Measurements from ENCODE around the gene RNU1-4.
"Not testable (repeated sequence)": the region's sequence is repeated elsewhere in the genome, so short reads cannot be mapped to it uniquely, and the experiment has no call there.

RNU1-4 gene

DNA sequence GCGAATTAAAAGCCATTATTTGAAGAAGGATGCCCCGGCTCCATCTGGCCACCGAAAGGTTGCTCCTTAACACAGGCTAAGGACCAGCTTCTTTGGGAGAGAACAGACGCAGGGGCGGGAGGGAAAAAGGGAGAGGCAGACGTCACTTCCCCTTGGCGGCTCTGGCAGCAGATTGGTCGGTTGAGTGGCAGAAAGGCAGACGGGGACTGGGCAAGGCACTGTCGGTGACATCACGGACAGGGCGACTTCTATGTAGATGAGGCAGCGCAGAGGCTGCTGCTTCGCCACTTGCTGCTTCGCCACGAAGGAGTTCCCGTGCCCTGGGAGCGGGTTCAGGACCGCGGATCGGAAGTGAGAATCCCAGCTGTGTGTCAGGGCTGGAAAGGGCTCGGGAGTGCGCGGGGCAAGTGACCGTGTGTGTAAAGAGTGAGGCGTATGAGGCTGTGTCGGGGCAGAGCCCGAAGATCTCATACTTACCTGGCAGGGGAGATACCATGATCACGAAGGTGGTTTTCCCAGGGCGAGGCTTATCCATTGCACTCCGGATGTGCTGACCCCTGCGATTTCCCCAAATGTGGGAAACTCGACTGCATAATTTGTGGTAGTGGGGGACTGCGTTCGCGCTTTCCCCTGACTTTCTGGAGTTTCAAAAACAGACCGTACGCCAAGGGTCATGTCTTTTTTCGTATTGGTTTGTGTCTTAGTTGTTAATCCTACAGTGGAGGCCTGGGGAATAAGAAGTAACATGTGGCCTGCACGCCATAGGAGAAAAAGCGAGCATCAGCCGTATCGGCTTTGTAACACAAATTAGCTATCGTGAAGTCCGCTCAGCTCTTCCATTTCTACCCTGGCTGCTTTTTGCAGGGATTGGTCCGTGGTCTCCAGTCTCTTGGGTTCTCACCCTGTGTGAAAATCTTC lies at the start of gene RNU1-4:
TSS of gene RNU1-4 (plus strand) at position 470 of the 918 bp plus-strand sequence.
- DNase-seq (ENCODE audit: low read depth in 2 of 2): not testable (repeated sequence)

DNA sequence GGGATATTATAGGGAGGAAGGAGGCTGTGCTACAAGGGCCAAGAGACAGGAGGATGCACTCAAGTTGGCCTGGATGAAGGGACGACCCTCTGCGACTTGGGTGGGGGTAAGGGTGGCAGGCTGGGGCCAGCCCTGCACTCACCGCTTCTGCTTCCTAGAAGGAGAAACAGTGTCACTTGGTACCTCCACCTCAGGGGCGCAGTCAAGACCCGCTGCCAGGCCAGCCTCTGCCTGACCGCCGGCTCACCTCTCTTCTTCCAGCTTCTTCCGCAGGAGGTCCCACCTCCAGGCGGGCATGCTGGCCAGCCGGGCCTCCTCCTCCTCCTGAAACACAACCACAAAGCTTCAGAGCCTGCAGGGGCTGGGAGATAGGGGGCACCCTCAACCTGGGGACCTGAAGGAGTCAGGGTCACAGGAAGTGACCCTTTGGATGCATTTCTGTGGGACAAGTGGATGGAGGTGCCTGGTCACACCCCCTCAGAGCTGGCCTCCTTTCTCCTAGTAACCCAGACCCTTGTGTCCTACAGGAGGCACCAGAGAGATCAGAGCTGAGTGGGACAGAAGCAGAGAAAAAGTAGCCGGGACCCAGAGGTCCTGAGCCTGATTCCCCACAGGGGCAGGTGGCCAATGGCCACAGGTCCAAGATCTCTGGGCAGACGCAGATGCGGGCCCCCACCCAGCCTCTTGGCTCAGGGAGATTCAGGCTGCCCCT lies 49.2 kb upstream of the RNU1-4 start:
- DNase-seq (ENCODE audit: low read depth in 2 of 2): not testable (repeated sequence)

DNA sequence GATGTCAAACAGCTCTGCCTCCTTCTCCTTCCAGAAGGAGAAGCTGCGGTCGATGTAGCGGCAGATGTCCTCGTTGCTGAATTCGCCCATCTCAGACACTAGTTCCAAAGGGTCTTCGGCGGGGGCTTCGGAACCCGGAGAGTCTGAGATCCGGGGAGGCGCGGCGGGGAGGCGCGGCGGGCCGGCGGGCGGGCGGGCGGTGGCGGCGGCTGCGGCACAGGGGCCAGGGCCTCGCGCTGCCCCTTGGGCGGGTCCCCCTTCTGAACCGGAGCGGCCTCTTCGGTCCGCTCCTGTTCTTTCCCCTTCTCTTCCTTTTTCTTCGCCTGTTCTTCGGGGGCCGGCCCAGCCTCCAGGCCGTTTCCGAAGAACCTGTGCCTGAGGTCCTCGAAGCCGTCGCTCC lies 48.0 kb upstream of the RNU1-4 start:
- not testable (repeated sequence) for DNase-seq (ENCODE audit: low read depth in 2 of 2)

DNA sequence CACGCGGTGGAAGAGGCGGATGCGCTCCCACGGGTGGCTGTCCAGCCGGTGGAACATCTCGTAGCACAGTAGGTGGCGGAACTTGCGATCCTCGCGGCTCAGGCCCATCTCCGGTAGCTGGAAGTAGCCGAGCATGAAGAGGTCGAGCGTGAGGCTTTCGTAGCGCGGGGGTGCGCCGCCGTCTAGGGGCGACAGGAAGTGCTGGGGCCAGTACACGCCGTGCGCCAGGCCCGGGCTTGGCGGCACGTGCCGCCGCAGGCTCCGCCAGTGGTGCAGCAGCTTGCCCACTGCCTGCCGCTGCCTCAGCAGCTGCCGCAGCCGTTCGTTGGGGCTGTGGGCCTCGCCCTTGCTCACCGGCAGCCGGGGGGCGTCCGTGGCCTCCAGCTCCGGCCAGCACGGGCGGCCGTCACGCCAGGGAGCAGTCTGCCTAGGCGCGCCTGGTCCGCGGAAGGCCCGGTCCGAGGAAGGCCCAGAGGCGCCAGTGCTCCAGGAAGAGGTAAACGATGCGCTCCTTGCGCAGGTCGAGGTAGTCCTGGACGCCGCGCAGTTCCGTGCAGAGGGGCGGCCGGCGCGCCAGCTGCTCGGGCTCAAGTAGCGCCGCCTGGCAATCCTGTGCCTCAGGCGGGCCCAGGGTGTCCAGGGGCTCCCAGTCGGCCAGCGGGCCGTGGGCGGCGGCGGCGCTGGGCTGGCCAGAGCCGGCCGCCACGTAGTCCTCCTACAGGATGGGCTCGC lies 47.4 kb upstream of the RNU1-4 start:
- DNase-seq (ENCODE audit: low read depth in 2 of 2): not testable (repeated sequence)

DNA sequence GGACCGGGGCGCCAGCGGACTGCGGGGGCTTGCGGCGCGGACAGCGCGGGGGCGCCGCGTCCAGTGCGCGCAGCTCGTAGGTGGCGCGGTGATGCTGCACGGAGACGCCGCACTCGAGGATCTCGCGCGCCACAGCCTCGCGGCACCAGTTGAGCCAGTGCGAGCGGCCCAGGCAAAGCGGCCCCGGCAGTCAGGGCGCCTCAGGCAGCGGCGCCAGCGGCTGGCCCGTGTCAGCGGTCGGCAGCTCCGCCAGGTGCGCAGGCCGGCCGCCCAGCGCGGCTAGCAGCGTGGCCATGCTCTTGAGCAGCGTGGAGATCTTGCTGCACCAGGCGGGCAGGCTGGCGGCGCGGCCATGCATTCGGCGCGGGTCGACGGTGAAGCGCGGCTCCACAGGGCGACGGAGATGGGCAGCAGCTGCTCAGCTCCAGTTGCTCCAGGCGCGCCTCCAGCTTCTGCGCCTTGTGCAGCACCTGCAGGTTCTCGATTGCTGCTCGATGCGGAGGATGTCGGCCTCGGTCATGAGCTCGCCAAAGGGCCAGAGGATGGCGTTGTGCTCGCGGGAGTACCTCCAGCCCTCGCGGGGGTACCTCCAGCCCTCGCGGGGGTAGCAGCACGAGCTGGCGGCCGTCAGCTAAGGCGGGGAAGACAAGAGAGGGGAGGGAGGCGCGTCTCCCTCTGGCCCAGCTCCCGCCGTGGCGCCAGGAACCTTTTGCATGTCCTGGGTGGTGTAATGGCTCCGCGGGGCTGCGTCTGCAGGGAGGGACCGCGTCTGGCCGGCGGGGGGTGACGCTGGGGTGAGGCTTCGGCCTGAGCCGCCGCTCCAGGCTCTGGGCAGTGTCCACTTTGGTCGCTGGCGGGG lies 46.6 kb upstream of the RNU1-4 start:
- DNase-seq (ENCODE audit: low read depth in 2 of 2): not testable (repeated sequence)

DNA sequence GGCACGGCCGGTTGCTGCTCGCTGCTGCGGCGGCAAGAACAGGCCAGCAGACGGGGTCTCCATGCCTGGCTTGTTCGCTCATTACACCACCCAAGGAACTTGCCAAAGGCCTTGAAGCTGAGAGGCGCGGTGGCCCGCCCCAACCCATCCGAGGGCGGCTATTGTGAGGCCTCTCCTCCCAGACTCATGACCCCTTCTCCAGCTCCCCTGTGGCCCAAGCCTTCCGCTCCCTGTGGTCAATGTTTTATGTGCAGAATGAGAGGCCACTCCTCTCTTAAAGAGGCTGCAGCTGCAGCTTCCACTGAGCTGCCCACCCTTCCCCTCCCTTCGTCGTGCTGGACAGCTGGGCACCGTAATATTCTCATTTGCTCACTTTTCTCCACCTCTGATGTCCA lies 46.0 kb upstream of the RNU1-4 start:
- DNase-seq (ENCODE audit: low read depth in 2 of 2): not testable (repeated sequence)

- DNase-seq (ENCODE audit: low read depth in 2 of 2): not testable (repeated sequence)
These were observed 43.7 kb upstream of the RNU1-4 start for GRCh38 chr1:16696507-16697150.

DNA sequence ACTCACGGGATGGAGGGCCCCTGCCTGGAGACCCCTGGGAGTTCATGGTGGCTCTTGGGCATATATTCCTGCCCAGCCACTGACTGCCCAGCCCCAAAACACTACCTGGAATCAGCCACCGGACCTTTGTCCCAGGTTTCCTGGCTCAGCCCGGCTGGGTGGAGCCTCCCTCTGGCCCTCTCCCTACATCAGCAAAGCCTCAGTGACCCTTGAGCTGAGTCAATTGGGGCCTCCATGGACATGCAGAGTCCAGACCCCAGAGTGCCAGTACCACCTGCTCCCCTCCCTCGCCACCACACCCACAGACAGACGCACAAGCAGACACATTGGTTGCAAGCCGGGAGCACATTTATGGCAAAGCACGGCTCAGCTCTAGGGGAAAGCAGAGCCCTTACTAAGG lies 43.2 kb upstream of the RNU1-4 start:
- not testable (repeated sequence) for DNase-seq (ENCODE audit: low read depth in 2 of 2)

DNA sequence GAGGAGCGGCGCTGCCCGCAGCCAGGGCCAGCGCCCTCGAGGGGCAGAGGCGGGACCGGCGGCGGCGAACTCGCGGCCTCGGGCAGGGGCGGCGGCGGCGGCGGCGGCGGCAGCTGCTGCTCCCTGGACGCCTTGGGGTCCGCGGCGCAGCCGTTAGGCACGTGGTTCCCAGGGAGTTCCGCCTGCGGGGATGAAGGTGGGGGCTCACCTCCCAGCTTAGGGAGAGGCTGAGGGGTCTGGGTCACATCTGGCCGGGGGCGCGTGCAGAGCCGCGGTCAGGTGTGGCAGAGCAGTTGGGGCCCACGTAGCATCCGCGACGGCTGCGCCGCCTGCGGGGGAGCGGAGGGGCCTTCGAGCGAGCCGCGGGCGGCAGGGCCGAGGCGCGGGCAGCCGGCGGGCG lies 40.9 kb upstream of the RNU1-4 start:
- DNase-seq (ENCODE audit: low read depth in 2 of 2): not testable (repeated sequence)

GRCh38 chr1:16700138-16700895 lies 40.0 kb upstream of the RNU1-4 start:
- not testable (repeated sequence) for DNase-seq (ENCODE audit: low read depth in 2 of 2)

DNA sequence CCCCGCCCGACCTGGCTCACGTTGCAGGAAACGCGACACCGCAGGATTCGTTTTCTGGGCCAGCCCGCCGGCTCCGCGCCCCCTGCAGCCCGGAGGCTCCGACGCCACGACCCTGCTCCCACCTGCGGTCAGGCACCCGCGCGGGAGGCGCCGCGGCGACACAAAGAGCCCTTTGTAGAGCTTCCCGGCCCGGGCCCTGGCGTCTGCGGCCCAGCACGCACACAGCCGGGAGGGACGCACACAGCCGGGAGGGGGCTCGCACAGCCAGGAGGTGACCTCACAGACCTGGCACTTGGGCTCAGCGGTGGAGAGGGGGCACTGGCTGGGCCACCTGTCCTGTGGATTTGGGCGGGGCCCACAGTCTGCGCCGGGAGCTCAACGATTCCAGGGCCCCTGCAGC lies 39.1 kb upstream of the RNU1-4 start:
- DNase-seq (ENCODE audit: low read depth in 2 of 2): not testable (repeated sequence)

DNA sequence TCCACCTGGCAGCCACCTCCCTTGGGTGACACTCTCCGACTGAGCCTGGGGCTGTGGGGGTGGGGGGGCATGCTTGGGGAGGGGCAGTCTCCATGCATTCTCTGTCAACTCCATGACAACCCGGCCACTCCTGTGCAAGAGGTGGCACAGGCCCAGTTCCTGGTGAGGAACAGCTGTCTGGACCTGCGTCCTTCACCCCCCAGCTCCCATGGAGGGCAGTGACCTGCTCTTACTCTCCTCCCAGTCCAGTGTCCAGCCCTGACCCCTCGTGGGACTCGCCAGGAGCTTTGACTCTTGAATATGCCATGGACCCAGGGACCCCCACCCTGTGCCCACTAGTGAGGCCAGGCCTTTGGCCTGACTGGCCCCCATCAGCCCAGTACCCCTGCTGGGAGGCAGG lies 38.0 kb upstream of the RNU1-4 start:
- DNase-seq (ENCODE audit: low read depth in 2 of 2): not testable (repeated sequence)

GRCh38 chr1:16703141-16703540 lies 37.2 kb upstream of the RNU1-4 start:
- not testable (repeated sequence) for DNase-seq (ENCODE audit: low read depth in 2 of 2)

DNA sequence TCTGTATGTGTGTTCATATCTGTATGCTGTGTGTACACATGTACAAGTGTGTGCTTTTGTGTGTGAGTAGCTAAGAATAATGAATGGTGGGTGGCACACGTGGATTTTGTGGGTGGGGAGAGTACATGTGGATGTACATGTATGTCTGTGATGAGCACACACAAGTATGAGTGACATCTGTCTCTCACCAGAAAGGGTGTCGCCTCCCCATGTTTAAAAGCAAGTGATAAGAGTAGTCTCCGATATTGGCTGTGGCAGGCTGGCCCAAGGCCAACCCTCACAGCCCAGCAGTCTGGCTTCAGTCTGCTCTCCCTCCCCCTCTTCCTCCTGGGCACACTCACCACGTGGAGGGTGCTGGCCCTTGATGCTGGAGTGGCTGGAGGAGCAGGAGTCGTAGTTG lies 36.7 kb upstream of the RNU1-4 start:
- not testable (repeated sequence) for DNase-seq (ENCODE audit: low read depth in 2 of 2)

GRCh38 chr1:16704076-16704475 lies 36.2 kb upstream of the RNU1-4 start:
- DNase-seq (ENCODE audit: low read depth in 2 of 2): not testable (repeated sequence)

- not testable (repeated sequence) for DNase-seq (ENCODE audit: low read depth in 2 of 2)
These were observed 35.7 kb upstream of the RNU1-4 start for GRCh38 chr1:16704502-16705100.

DNA sequence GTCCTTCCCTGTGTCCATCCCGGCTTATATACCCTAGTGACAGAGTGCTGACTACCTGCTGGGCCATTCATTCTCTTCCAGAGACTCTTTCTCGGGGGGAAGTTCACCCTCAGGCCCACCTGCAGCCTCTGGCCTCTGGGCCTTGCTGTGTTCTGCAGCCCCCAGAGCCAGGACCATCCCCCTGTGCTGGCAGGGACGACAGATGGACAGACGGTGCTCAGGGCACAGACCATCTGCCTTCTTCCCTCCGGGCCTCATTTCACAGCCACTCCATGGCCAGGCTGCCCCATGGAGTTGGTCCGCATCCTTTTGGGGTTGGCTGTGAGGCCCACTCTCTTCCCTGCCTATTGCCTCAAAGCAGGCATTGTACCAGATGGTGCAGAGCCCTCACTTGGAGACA lies 34.0 kb upstream of the RNU1-4 start:
- DNase-seq (ENCODE audit: low read depth in 2 of 2): not testable (repeated sequence)

- DNase-seq (ENCODE audit: low read depth in 2 of 2): not testable (repeated sequence)
These were observed 32.9 kb upstream of the RNU1-4 start for GRCh38 chr1:16707130-16708093.
